Gastrocnemius medialis (tissue), 4 donors: Measurements from ENCODE around the gene PDZD7.

Experiments used
- CTCF ChIP-seq, 5 experiments: fragments of 450-650 bp in 3 of 5; fragments of 200-600 bp in 2 of 5; sonication (generic) in 2 of 5; IDR thresholded peaks in 4 of 5; conservative IDR thresholded peaks in 1 of 5; 1 replicate in 4 of 5; 2 replicates in 1 of 5; pipeline ENCODE4 v1.5.1; 2016 to 2019; ENCODE audit warnings: antibody characterized with exemption in 5 of 5, mild to moderate bottlenecking in 3 of 5, moderate library complexity in 3 of 5
- POLR2A ChIP-seq, 2 donors: fragments of 450-650 bp; IDR thresholded peaks; one replicate each; pipeline ENCODE4 v1.6.1; 2017; ENCODE audit warnings: antibody characterized with exemption in 2 of 2, mild to moderate bottlenecking in 2 of 2, moderate library complexity in 2 of 2

- peak; percentile 75 to 93 (median 85) for TF ChIP-seq CTCF (IDR thresholded peaks at IDR 0.05 in 4 of 5, conservative IDR thresholded peaks at IDR 0.05 in 1 of 5)
- no peak for TF ChIP-seq POLR2A (IDR thresholded peaks at IDR 0.05)
Measured at GRCh38 chr10:101060036-101060950, 29.4 kb upstream of the PDZD7 start.
